HG03442 (cell line): ENCODE data around the gene TNN.

Experiments used
- ATAC-seq: cut with Tn5 transposase; IDR thresholded peaks from one replicate; pipeline ENCODE4 v1.9.1; 2021; ENCODE audit warnings: mild to moderate bottlenecking, moderate library complexity; ENCODE audit not compliant: unreplicated experiment

TNN gene

DNA sequence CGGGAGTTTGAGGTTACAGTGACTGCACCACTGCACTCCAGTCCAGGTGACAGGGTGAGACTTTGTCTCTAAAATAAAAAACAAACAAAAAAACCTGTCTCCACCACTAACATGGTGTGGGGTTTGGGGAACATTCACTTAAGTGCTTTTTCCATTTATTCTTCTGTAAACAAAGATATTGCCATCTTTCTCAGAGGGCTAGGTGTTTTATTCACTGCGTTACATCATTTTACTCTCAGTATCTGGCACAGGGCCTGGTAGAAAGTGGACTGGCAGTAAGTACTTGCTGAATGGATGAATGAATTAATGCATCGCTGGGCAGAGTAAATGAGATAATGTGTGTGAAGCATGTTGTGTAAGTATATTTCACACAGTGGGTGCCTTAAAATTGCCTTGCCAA is 104.9 kb downstream of the TNN start:
- ATAC-seq: no peak

DNA sequence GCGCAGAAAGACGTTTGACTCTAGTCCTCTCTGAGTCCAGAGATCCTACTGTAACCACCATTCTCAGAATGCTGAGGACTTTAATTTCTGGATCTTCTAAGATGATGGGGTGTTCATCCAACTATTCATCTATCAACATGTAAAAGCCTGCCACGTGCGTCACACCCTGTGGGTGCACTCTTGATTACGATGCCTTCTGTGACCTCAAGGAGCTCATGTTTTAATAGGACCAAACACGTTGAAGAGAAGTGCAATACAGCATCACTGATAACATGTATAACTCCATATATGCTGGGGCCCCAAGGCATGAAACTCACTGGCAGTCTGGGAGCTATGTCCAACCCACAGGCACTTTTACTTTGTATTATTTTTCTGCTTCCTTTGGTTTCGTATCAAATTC is 105.9 kb downstream of the TNN start:
- no peak for ATAC-seq

DNA sequence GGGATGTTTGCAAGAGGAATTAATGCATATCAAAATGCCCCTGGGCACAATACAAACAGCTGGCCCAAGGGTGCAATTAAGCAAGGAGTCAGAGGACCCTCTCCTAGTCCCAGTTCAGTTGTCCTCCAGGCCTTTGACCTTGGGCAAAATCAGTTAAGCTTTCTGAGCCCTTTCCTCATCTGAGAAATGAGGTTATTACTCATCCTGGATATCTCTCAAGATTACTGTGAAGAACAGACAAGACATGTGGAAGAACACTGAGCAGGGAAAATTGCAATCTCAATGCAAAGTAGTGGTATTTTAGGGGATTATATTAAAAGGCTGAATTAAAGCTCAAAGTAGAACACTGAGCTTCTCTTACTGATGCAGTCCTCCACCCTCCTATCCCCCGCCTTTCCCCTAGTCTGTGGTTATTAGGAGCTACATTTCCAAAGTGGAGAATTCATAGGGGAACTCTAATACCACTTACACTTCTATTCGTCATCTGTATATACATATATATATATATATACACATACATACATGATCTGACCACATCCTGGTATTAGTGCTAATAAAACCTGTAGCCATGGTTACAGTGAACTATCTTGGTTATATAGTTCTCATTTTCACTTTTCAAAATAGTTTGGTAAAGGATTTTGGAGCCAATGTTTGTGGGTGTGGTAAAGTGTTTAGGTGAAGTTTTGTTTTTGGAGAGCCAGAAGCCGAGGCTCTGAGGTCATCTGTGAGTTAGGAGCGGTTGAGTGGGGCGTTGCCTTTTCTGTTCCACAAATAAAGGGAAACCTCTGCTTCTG is 106.9 kb downstream of the TNN start:
- ATAC-seq: peak; percentile 87

DNA sequence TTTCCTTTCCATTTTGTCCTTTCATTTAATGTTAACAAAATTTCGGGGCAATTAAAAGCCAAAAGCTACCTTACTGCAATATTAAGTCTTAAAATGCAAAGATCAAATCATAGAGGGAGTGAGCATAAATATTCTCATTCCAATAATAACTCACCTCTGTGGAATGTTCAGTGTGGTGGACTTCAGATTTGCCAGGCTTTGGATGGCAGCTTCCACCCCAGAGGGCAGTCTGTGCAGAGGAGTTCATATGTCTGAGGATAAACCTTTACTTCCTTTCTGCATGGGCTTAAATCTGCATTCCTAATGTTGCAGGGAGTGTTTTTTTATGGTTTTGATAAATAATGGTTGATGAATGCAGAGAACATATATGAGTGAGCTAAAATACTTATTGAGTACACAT is 108.6 kb downstream of the TNN start:
- ATAC-seq: no peak

DNA sequence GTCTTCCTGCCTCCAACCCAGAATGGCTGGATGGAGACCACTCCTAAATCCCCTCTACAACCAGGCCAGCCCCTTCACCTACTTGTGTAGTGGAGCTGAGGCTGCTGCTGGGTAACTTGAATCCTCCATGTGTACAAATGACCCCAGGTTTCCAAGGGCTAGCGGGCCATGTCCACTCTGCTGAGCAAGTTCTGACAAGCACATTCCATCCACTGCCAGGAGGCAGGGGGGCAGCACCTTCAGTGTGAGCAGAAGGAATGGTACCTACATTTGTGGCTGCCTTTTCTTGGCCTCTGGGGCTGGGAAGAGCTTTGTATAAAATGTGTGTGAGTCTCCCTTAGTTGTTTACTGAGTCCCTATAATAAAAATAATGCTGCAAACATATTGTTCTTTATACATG is 110.4 kb downstream of the TNN start:
- ATAC-seq: no peak

DNA sequence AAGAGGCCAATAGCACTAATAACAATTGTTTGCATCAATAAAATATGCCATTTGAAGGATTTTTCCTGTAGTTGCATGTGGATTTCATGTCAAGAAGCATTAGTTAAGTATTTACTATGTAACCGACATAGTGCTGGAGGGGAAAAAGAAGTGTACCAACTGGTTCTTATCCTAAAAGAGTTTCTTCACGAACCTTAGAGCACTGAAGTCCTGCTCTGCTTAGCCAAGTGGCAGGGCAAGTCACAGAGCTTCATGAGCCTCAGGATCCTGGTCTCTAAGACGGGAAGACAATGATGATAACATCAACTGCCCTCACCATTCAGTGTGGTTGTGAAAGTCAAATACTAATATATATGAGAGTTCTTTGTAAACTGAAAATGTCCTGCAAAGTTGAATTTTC is 110.8 kb downstream of the TNN start:
- ATAC-seq: no peak

DNA sequence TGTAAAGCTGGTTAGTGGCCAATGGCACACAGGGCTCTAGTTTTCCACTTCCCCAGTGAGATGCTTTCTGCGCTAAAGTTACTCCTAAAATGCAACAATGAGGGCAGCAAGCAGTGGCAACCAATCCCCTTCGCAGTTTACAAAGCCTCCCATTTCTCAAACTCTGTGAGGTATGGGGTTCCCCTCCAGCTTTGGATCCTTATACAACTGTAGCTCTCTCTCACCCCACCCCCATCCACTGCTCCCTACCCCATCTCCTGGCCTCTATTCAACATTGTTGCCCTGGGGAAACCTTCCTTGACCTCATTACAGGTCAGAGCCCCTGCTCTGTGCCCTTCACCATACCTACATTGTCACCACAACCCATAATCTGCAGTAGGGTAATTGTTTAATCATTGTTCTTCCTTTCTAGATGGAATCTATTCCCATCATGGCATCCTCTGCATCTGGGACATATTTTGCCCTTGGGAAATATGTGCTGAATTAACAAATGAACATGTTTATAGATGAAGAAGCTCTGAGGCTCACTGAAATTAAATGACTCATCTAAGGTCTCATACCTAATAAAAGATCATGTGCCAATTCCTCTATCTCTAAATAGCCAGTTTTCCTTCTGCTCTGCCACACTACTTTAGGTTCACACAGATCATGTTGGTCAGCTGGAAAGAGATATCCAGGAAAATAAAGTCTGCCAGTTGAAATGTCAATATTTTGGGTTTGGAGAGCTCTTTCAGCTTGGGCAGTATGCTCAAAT is 112.4 kb downstream of the TNN start:
- ATAC-seq: no peak

DNA sequence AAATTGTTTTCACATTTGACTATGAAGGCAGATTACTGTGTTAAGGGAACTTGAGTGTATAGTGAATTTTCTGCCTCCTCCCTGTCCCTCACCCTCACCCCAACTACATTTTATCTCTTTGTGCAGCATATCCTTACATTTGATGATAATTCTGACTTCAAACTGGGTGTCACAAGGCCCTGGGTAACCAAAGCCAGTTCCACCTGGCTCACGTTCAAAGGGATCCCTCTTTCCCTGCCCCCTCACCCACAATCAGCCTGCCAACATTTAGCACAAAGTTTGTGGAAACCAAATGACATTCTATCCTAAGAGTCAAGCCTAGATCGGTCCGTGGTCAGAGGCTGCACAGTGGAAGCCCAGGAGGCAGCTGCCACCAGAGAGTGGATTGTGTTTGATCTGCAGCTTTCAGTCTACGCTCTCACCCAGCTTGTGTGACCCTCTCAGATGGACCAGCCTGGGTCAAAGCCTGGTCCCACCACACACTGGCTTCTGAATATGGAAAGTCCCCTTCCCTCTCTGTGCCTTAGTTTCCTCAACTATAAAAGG is 114.6 kb downstream of the TNN start:
- no peak for ATAC-seq

DNA sequence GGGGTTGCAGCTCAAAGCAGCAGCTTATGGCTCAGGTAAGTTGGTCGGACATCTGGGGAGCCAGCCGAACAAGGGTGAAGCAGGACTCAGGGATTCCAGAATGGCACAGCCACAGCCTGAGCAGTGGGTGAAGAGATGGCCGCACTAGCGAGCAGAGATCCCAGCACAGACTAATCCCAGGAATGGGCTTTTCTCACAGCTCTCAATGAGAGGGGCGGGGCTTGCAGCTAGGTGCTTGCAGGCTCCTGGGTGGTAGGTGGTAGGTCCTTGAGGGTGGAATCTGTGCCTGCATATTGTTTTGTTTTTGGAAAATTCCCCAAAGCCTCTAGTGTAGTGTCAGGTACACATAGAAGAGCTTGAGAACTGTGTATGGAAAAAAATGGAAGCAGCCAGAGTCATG is 116.0 kb downstream of the TNN start:
- ATAC-seq: no peak

DNA sequence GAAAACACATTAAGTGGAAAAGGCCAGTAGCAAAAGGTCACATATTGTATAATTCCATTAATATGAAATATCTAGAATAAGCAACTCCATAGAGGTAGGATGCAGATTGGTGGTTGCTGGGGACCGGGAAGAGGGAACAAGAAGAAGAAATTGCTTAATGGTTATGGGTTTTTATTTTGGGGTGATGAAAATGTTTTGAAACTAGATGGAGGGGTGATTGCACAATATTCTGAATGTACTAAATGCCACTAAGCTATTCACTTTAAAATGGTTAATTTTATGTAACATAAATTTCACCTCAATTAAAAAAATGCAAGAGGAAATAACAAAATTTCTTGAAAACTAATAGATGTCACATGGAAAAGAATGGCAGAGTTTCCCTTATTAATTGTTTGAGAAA is 118.3 kb downstream of the TNN start:
- ATAC-seq: no peak

DNA sequence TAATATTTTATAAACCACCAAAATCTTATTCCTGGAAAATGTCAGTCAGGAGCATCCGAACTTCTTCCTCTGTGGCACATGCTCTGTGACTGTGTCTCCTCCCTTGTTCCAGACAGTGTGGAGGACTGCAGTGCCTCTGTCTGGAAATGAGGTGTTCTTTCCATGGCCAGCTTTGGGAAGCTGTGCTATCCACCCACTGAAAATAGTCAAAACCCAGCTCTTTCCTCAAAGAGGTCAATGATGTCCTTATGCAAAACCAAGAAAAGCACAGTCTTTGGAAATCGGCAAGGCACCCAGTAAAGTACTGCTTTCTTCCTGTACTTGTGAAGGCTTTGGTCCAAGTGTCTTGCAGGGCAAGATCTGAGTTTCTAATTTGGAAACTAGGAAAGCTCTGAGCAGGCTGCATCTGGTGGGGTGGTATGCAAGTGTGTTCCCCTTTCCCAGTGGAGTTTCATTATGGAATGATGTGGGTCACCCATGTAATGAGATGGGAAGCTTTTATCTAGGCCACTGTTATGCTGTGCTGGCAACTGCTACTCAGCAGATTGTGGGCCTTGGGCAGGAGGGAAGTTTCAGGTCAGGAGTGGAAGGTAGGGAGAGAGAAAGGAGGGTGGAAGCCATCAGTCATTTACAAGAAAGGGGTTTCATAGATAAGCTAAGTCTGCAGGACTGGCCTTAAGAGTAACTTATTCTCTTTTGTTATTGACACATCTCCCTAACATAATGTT is 119.0 kb downstream of the TNN start:
- ATAC-seq: no peak

DNA sequence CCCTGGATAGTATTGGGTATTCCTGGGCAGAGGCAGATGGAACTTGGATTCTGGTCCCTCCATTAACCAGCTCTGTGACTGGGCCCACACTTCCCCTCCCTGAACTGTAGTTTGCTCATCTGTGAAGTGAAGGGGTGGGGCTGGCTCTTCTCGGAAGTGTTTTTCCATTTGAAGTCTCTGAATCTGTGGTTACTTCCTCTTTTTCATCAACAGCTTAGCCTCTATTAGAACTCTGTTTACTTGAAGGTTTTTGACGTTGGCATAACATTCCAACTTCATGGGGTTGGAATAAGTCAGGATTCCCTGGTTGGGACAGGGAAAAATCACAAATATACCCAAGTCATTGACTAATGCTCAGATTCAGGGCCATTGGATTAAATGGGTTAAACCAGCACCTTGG is 121.3 kb downstream of the TNN start:
- ATAC-seq: peak; percentile 58

DNA sequence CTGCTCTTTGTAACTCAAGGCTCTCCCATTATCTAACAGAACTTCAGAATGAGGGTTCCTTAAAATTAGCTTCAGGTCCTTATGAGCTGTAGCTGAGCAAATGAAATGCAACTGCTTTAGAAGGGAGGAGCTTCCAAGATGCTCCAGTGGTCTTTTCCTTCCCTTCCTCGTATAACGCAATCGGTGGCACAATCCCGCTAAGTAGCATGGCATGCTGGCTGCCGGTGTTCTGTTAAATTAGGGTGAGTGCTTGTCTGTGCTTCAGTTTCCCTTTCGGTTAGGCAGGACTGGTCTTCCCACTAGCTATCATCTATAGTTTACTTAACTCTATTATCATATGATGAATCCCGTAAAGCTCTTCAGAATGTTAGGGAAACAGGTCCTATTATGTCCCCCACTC is 124.0 kb downstream of the TNN start:
- ATAC-seq: no peak

DNA sequence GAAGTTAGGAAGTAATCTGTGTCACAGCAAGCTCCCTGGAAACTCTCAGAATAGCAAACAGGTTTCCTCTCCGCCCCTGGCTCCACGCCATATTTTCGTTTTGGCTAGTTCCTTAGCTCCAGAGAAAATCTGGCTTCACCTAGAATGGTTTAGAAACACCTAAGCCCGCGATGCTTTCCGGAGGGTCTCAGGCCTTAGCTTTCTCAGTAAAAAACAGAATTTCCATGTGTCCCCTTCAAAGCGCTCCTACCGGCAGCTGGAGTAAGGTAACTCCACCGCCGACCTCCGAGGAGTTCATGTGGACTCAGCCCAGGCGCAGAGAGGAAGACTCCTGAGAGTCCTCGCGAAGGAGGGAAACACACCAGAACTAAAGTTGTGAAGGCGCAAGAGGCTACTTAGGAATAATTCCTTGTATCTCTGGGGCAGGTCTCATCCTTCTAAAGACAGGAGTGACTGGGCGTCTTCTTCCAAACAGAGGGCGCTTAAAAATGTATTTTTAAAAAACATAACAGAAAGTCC is 124.5 kb downstream of the TNN start:
- ATAC-seq: no peak

DNA sequence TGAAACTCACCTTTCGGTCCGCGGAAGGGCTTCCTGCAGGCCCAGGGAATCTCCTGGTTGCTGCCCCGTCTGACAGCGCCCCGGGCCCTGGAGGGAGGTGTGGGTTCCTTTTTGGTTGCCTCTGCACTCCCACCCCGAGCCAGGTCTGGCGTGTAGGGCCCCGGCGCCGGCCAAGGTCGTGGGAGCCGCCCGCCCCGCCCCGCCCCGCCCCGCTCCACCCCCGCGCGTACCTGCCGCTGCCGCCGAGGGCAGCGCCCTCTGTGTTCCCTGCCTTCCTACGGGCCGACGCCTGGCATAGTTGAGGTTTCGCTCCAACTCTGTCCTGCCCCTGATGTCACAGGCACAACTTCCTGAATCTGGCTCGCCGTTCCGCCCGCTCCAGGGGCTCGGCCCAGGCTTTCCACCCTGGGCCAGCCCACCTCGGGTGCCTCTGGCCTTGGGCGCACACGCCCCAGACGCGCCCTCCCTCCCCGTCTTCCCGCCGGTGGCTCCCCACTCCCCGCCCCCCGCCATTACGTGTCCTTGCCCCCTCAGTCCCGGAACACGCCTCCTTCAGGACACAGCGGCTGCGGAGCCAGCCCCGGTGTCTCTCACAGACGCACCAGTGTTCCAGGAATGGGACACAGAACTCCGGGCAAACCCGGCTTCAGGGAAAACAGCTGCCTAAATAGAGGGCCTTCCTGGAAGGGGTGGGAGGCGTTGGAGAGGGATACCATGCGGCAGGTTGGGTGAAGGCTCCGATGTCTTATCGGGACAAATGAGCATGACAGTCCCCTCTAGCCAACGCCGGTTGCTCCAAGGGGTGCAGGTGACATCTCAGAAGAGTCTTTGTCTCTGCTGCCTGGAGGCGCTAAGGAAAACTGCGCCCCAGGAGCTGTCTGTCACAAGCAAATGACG is 125.2 kb downstream of the TNN start, which contains the start of gene KIAA0040:
Gene KIAA0040 (minus strand): TSS at position 147 of the 897 bp plus-strand sequence. CDS start 31,763 bp downstream, outside the sequence.
- ATAC-seq: peak; percentile 50

DNA sequence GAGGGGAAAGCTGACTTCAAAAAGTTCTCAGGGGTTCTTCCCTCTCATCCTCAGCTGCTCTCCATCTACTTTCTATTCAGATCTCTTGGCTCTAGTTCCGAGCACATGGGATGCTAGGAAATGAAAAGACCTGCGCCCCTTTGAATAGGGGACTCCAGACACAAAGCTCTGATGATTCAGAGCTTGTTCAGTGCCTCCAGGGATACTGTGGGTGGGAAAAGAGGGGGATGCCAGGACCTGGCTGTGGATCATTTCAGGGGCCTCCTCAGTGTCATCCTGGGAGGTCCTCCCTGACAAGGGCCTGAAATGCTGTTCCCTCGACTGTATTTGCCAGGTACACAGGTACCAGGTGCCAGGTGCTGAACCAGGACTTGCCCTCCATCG is 125.9 kb downstream of the TNN start:
- ATAC-seq: no peak

DNA sequence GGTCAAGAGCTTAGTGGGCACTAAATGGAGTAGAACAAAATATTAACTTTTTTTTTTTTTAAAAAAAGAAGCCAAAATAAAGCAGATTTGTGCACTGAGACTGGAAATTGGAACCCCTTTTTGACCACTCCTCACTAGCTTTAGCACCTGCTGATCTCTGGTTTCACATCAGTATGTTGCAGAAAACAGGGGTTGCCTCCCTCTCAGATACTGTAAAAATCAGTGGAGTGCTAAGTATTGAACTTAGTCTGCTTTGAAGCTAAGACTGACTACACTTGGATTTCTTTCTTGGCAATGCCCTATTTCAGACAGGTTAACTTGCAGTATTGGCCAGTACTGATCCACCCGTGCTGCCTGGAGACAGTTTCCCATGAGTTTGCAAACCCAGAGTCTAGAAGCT is 127.6 kb downstream of the TNN start:
- ATAC-seq: no peak

DNA sequence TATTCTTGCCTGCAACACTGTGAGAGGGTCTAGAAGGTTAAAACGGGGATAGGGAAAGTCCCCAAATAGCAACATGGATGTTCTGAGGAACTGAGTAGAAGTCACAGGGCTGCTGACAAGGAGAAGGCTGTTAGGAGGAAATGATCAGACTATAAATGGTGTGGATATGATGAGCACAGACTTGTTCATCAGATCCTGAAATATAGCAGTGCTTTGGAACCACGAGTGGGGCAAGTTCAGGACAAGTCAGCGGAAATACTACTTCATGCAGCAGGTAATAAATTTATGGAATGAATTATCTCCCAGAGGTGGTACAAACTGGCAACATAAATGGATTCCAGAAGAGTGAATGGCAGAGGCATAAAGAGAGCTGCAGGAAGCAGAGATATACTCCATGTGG is 128.2 kb downstream of the TNN start:
- ATAC-seq: no peak

DNA sequence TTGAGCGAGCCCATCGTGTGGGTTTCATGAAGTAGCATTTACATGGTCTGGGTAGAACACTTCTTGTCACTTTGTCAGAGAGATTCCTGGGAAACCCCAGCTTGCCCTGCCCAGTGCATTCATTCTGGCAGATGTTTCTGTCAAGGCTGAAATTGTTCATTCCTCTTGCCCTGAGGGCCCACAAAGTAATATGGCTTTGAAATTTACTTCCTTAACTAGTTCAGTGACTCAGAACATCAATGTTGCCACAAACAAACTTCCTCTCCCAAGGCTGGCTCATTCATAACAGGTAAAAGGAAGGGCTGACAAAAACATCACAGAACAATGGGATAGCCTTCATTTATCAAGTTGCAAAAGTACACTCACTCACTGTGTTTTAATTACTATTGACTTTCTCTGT is 129.9 kb downstream of the TNN start:
- no peak for ATAC-seq
